GM21723 (cell line): ENCODE data around the gene DGCR8.

Source experiments
- ATAC-seq: cut with Tn5 transposase; IDR thresholded peaks from one replicate; pipeline ENCODE4 v1.9.1; 2021; ENCODE audit warnings: mild to moderate bottlenecking, moderate library complexity; ENCODE audit not compliant: unreplicated experiment

Gene DGCR8

DNA sequence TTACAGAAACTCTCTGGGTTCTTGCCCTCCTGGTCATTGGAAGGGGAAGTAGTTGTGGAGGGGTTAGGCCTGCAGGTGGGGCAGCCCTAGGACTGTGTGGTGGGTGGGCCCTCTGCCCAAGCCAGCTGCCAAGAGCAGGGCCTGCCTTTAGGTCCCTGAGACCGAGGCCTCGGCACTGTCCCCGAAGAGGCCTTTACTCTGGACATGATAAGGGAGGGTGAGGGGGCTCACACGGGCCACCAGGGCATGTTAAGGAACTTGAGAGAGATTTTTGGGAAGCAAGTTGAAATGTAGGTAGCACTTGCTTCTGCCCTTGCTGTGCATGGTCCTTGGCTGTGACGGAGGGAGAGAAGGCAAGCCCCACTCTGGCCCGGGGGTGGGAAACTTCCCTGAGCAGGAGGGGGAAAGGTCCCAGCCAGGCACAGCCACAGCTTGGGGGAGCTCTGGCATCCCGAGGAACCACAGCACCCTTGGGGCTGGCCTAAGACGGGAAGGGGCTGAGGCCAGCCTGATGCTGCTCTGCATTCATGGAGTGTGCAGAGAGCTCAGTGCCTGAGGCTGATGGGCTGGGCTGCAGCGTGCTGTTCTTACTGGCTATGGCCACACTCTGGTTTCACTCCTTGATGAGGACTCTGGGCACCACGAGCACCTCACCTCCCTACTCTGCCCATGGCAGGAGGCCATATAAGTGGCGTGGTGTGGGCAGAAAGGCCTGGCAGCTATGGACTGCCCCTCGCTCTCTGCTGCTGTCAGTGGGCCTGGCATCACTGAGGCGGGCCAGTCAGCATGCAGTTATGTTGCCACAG, 28.1 kb downstream of the DGCR8 start:
- no peak for ATAC-seq

DNA sequence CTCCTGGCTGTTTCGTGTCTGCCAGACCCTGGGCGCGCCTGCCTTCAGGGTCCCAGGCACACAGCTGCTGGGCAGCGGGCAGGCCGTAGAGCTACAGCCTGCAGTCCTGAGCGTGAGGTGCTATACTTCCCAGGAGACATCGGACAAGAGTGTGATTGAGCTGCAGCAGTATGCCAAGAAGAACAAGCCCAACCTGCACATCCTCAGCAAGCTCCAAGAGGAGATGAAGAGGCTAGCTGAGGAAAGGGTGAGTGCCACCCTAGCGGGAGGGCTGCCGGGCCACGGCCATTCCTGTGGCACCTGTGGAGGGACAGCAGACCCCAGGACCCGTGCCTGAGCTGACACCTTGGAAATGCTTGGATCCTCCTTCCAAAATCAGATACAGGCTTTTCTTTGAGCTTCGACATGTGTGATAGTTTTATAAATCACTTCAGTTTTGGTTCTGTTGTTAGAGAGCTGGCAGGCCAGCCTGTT, 28.8 kb downstream of the DGCR8 start:
- no peak for ATAC-seq

DNA sequence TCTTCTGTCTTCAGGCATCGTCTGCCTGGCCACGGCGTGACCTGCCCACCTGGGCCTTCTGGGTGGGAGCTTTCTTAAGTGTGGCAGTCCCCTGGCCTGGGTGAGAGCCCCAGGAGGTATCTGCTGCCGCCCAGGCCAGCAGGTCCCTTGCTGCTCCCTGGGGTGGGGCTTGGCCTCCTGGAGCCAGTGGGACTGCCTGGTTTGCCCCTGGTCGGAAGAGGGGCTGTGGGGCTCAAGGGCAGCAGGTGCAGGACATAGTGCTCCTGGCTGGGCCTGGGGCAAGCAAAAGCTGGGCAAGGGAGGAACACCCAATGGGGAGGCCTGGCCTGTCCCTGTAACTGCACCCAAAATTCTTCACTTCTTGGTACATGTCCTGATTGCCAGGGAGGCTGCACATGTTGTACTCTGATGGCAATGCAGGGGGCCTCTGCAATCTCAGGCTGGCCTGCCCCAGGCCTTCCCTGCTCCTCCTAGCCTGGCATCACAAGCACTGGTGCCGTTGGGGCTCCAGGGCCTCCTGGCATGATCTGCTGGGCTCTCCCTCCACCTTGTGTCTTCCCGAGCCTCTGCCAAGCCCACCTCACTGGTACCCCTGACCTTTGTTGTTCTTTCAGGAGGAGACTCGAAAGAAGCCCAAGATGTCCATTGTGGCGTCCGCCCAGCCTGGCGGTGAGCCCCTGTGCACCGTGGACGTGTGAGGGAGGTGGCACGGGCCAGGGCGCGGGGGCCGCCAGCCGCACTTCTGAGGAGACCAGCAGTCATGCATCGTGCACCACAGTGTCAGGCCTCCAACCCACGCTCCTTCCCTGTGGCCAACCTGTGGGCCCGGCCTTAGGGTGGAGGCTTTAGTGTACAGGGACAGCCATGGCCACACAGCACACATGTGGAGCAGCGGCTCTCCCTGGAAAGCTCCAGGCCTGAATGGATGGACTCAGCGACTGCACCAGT, 29.6 kb downstream of the DGCR8 start:
- ATAC-seq = no peak

DNA sequence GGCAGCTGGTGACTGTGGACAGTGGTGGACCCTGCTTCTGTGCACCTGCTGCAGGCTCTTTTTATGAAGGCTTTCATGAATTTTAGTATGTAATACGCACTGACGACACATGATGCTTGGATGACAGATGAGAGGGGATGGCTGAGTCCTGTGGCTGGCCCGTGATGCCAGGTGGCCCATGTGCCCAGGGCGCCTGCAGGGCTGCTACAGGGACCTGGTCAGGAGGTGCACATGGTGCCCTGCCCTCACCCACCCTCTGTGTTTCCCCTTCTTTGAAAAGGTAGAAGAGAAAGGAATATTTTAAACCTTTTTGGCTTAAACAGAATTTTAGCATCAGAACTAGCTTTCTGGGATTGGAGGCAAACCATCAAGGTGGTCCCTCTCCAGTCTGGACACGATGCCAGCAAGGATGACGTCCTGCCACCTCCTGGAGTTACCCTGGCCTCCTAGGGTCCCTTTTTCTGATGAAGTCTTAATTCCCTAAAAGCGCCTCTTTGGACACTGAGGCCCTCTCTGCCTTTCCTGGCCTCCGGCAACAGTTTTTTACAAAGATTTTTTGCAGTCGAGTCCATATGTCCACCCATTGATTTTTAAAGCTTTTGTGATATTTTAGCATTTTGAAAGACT, 30.4 kb downstream of the DGCR8 start:
- ATAC-seq = no peak

DNA sequence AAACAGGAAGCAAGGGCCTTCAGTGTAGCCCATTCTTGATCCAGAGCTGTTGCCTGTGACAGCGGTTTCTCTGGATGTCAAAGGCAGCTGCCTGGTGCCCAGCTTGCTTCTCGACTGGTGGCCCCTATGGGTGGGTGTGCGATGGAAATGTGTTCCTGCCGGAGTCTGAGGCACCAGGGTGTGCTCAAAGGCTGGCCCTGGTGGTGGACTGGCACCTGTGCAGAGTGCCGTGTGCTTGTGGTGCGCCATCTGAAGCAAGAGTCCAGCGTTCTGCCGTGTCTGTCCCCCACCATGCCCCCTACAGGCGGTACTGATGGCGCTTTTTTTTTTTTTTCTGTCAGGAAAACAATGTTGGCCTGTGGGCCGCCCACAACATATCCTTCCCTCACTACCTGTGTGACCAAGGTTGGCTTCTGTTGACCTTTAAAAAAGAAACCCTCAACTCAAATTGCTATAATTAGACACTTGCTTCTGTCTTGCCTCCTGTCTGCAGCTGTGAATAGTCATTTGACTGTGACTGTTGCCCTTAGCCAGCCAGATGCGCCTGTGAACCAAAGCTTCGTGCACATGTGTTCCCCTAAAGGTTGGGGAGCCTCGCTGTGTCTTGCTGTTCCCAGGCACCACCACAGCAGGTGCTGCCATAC, 31.1 kb downstream of the DGCR8 start:
- no peak for ATAC-seq

DNA sequence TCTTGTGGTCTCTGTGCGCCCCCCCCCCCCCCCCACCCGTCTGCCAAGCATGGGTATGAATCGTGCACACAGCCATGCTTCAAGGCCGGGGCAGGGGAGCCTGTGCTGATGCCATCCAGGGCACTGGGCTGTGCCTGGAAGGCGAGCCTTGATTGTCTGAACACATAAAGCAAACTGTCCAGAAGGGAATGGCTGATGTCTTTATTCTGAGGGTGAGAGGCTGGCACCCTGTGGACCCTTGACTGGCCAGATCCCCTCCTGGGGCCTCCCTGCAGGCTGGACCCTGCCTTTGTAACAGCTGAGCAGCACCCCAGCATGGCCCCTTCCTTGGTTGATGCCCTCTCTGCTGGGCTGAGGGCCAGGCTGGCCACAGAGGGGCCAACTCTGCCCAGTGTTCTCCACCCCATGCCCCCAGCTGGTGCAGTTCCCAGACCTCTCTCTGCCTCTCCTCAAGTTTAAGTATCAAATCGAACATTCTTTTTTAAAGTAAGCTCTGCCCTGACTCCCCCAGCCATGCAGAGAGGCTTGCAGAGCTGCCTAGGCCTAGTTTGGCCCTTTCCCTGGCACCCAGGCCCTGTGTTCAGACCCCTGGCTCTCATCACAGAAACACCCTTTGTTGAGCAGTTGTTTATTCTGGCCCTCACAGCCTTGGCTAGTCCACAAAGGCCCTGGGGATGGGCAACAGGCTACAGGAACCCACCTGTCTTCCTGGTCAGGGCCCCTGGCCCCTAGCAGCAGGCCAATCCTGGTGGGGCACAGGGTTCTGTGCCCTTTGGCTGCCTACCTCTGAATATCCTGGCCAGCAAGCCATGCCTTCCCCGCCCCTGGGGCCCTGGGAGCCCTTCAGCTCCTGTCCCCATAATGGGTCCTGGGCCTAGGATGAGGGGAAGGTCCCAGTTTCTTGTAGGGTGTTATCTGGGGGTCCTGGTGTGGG, 31.9 kb downstream of the DGCR8 start:
- ATAC-seq = no peak

DNA sequence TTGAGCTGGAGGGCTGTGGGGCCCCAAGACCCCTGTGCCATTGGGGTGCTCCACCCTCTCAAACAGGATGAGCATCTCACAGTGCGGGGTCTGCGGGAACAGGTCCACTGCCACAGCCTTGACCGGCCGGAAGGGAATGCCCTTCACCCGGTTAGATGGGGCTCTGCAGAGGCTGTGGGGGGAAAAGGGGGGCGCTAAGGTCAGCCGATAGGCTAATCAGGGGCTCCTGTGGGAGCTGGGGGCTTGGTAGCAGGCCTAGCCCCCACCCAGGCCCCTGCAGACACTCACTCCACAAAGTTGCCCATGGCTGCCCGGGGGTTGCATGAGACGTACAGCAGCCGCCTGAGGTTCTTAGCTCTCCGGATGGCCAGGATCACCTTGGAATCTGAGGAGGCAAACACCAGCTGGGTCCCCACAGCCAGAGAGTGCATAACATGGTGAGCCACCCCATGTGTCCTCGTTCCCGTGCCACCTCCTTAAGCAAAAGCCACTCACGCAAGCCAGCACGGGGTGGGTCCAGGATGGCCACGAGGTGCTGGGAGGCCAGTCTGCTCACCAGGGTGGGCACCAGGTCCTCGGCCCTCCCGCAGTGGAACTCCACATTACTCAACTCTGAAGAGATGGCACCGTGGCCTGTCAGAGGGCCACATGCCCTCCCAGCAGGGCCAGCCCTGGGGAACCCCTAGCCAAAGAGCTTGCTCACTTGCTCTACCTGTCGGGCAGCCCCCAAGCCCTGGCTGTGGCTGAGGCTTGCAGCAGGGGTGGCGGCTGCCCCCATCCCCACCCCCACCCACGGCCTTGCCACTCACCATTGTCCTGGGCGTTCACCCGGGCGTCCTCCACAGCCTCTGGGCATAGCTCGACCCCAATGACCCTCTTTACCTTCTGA, 32.8 kb downstream of the DGCR8 start:
- ATAC-seq = no peak

DNA sequence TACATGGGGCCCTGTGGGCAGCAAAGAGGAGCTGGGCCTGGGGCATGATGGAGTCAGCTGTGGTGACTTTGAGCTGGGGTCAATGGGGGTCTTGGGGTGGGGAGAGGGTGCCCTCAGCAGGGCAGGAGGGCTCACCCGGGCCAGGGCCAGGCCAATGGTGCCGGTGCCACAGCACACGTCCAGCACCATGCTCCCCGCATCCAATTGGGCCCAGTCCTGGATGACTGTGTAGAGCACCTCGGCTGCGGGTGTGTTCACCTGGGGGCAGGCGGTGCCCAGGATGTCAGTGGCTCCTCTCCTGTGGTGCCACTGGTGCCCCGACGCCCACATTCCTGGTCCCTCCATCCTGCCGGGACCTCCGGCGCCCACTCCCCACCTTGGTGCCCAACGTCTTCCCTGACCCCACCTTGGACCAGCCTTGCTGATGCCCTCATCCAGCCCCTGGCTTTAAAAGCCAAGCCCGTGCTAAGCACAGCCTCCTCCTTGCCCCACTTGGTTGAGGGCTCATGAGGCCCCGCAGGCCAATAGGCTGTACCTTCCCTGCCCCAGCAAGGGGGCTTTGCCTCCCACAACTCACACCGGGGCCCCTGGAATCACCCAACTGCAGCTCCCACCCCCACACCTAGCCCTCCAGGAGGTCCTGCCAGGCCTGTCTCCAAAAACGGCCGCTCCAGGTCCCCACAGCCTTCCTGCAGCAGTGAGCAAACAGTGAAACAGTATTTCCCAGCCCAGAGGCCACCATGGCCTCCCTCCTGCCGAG, 33.7 kb downstream of the DGCR8 start:
- ATAC-seq = no peak

DNA sequence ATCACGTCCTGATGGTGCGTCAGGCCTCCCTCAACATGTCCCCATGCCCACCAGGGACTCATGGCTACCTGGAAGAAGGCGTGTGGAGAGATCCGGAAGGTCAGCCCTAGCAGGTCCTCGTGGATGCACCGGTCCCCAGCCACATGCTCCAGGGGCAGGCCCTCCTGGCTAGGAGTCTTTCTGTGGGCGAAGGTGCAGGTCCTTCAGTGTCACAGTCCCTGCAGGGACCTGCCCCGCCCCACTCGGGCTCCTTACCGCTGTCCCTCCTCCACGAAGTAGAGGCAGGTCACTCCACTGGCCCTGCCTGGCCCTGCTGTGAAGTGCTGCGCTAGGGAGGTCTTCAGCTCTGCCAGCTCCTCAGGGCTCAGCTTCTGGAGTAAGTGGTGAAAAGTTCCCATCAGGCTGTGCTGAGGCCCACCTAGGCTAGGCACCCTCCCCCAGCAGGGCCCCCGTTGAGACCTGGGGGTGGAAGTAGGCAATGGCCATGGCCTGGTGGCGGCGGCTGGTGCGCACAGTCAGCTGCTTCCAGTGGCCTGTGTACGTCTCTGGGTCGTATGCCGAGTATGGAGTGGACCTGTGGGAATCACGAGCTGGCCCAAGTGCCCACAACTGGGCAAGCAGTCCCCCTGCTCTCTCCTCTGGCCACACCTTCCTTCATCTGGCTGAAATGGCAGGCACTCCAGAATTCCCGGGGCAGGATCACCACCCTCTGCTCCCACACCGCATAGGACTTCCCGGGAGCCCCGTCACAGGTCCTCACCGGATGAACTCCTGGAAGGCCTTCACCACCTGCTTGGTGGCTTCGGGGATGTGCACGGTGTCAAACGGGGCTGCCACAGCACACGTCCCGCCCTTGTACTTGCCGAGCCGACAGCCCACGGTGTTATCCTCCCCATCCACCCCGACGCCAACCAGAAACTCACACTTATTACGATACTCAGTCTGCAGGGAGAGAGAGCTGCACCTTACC, 34.8 kb downstream of the DGCR8 start:
- no peak for ATAC-seq

DNA sequence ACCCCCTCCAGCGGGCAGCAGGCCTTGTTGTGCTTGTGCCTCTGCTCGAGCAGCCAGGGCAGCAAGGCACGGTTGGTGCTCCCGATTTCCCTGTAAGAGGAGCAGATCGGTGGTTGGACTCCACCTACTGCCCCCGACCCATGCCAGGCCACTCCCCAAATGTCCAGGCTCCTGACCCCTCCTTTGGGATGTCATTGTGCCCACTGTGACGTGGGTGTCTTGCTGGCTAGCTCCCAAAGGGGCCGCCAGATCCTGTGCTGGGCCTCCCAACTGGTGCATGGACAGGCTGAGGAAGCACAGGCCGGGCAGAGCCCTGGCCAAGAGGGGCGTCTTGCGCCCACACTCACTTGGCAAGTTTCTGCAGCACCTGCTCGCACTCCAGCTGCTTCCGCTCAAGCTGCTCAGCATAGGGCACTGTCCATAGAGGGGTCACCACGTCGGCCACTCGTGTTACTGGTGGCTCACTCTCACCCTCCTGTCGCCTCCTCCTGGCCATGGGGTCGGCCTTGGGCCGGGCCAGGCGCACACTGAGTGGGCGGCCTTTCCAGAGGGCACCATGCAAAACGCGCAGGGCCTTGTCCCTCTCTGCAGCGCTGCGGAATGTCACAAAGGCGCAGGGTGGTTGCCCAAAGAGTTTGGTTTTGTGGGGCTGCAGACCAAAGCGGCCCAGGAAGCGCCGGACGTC, 35.8 kb downstream of the DGCR8 start, which contains the start of gene RANBP1:
RANBP1 (plus strand) TSS at position 414 of the 685 bp plus-strand sequence; CDS start at position 495, 81 bp downstream.
- no peak for ATAC-seq

DNA sequence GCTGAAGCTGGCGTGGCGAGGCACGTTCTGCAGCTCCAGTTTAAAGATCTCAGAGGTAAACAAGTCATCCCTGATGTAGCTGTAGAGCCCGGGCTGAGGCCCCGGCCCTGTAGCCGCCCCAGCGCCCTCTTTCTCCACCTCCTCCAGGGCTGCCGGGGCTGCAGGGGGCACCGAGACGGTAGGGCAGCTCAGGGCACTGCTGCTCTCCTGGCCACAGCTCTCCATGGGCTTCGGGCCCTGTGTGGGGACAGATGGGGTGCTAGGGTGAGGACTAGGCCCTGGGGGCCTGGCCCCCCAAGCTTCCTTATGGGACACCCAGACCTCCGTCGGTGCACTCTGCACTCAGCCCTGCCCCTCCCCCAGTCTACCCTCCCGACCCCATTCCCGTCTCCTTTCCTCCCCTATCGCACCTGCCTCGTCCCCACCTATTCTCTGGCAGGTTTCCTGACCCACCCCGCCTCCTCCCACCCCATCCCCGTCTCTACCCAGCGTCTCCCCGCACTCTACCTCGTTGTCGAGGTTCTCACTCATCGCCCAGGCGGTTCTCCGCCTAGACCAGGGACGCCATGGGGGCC, 36.4 kb downstream of the DGCR8 start:
- ATAC-seq = no peak

DNA sequence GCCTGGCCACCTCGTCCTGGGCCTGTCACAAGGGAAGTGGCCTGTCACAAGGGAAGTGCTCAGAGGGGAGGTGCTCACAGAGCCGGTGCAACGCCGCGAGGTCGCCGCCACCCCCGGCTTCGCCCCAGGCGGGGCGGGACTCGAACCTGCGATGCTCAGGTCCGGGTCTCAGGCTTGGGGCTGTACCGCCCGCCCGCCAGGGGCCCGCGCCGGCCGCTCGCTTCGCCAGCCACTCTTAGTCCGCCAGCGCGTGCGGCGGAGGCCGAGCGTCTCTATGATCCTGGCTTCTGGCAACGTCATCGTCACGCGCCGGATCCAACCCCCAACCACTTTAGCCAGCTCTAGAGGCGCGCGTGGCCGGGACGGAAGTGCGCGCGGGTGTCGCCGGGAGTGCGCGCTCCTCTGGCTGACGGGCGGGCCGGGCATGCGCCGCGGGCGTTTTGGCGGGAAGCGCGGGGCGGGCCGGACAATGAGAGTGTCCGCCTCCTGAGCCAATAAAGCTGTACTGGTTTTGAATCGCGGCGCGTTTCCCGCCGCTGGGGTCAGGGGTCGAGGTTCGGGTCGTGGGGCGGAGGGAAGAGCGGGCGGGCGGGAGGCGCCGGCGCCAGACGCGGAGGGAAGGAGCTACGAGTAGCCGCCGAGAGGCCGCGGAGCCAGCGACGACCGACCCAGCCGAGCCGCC, 37.1 kb downstream of the DGCR8 start, which contains the start of gene TRMT2A:
TRMT2A (minus strand) TSS at position 276 of the 682 bp plus-strand sequence. CDS start 320 bp downstream, outside the sequence.
- peak; percentile 64 for ATAC-seq

DNA sequence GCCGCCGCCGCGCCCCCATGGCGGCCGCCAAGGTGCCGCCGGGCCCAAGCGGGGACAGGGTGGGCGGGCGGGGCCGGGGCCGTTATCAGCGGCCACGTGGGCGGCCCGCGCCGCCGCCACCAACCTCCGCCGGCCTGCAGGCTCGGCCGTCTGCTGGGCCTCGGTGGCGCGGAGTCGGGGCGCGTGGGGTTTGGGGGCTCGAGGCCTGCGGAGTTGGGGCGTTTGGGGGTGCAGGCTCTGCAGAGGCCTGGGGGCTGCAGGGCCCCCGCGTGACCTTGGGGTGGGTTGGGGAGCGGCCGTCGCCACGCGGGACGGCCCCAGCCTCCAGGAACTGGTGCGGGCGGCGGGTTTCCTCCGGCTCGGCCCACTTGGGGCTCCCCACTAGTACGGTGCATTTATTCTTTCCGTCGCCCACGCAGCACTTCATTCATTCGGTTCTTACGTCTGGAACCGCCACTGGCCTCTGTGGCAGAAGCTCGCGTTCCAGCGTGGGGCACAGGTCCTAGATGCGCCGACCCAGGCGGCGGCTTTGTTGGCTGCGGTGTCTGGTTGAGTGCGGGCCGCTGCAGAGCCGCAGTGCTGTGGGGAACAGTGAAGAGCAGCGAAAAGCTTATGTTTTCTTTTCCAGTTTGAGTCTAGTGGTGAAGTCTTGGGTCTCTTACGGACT, 37.7 kb downstream of the DGCR8 start:
- ATAC-seq = peak; percentile 20

DNA sequence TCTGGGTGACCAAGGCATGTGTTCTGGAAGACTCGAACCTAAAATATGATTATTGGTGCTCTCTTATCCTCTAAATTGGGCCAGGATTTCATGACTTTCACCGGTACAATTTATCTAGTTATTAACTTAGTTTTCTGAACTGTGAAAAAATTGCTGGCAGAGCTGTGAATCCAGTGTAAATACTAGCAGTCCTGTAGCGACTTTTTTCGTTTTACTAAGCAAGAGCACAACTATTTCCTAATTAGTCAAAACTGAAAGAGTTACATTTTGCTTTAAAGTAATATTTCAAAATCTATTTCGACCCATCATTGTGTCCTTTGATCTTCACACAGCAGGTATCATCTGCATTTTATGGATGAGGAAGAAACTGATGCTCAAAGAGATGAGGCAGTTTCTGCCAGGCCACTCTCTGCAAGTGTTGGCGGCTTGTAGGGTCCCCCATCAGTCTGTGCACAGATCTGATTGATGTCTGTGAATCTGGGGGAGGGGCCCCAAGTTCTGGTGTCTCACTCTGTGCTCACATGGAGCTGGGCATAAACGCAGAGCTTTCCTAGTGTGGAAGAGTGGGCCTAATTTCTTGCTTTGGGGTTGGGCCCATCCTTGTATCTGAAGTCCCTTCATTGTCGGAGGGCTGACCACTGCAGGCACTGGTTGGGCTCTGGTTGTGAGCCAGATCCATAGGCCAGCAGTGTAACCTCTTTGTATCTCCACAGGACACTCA, 38.4 kb downstream of the DGCR8 start:
- ATAC-seq = no peak
